ENCODE data around the gene C1QTNF8.

DNA sequence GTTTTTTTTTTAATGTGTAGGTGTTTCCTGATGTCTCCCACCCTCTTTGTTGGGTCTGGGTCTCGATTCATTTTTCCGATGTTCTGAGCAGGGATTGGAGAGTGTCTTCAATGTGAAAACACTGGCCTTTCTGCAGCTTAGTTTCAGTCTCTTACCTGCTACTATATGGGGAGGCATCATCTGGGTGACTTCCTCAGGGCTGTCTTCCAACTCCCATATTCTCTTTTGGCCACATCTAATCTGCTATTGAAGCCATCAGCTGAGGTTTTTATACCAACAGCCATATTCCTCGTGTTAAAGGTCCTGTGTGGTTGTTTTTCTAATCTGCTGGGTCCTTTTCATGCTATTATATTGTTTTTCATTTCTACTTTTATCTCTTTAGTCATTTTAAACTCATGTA, 36.7 kb downstream of the C1QTNF8 start:
- TF ChIP-seq TAF1 (conservative IDR thresholded peaks at IDR 0.05) (no peak), SP1 (IDR thresholded peaks at IDR 0.05) (no peak), GABPA (IDR thresholded peaks at IDR 0.05 in 1 of 2, conservative IDR thresholded peaks at IDR 0.05 in 1 of 2) (no peak), MAX (IDR thresholded peaks at IDR 0.05) (no peak), ZBTB33 (IDR thresholded peaks at IDR 0.05) (no peak)
- TF ChIP-seq, protein P1, sequence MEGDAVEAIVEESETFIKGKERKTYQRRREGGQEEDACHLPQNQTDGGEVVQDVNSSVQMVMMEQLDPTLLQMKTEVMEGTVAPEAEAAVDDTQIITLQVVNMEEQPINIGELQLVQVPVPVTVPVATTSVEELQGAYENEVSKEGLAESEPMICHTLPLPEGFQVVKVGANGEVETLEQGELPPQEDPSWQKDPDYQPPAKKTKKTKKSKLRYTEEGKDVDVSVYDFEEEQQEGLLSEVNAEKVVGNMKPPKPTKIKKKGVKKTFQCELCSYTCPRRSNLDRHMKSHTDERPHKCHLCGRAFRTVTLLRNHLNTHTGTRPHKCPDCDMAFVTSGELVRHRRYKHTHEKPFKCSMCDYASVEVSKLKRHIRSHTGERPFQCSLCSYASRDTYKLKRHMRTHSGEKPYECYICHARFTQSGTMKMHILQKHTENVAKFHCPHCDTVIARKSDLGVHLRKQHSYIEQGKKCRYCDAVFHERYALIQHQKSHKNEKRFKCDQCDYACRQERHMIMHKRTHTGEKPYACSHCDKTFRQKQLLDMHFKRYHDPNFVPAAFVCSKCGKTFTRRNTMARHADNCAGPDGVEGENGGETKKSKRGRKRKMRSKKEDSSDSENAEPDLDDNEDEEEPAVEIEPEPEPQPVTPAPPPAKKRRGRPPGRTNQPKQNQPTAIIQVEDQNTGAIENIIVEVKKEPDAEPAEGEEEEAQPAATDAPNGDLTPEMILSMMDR (IDR thresholded peaks at IDR 0.05; ENCODE audit: low read depth, low read length, missing input control), result no peak

Data from liver (tissue), 3 donors.